HepG2 (cell line): ENCODE measurements around the gene ADAMTS14. TPM values are rescaled to one million over a fixed set of nuclear protein-coding genes. Genes with fewer than 3 reads are reported as not detected.
"Not testable (repeated sequence)": the region's sequence is repeated elsewhere in the genome, so short reads cannot be mapped to it uniquely, and the experiment has no call there.

Experiments
- ATAC-seq: fragments of 200-7000 bp; cut with Tn5 transposase; 3 replicates; pipeline ENCODE4 v1.9.1; 2020; ENCODE audit warnings: mild to moderate bottlenecking, moderate library complexity
- BruUV-seq: library from RNA; stranded (reverse); fragments of 400-500 nt; replicated peaks from 2 replicates; lab custom pipeline; 2021; lab: Mats Ljungman, UMichigan
- CTCF ChIA-PET: fragments of 300-600 bp; formaldehyde crosslinking; extraction: SDS; loops from one replicate; lab custom pipeline; 2021; ENCODE audit warnings: low total read pairs, inconsistent platforms, low intra/inter-chr PET ratio; lab: Yijun Ruan, JAX
- POLR2A ChIA-PET: fragments of 350-600 bp; sonication (Branson Sonifier 250); formaldehyde crosslinking; loops from one replicate; lab custom pipeline; 2020; ENCODE audit warnings: antibody characterized with exemption, inconsistent platforms; lab: Yijun Ruan, JAX
- DNase-seq: peaks from one replicate; pipeline ENCODE4 v3.0.0-alpha.2; 2015; ENCODE audit warnings: low spot score
- FAIRE-seq: peaks from 3 replicates; lab custom pipeline; 2011; peaks lifted over from hg19 to GRCh38; lab: Jason Lieb, UNC
- H2AFZ ChIP-seq: one replicate; pipeline ENCODE4 v1.6.1; 2011; ENCODE audit warnings: low read length, inconsistent platforms
- H3K27ac ChIP-seq: fragments of 300-600 bp; 3 replicates; pipeline ENCODE4 v1.8.0; 2011; ENCODE audit warnings: mixed run types, mild to moderate bottlenecking, mixed read lengths, low read length, inconsistent platforms; ENCODE audit not compliant: insufficient read depth; ENCODE audit errors: extremely low read length
- H3K27me3 ChIP-seq, 2 experiments: fragments of 200-600 bp in 1 of 2; 2 replicates in 1 of 2; 3 replicates in 1 of 2; pipeline versions ENCODE4 v1.6.0 to v1.8.0; 2011; ENCODE audit warnings: low read length in 2 of 2, mild to moderate bottlenecking in 2 of 2, moderate library complexity in 2 of 2, inconsistent platforms in 1 of 2; ENCODE audit not compliant: insufficient read depth in 2 of 2, control insufficient read depth in 1 of 2
- H3K36me3 ChIP-seq, 2 experiments: fragments of 200-600 bp in 1 of 2; replicated peaks in 1 of 2; 2 replicates in 1 of 2; 3 replicates in 1 of 2; pipeline versions ENCODE4 v1.5.1 to v1.8.0; 2011; ENCODE audit warnings: low read length in 2 of 2, inconsistent platforms in 1 of 2; ENCODE audit not compliant: insufficient read depth in 2 of 2, control insufficient read depth in 1 of 2
- H3K4me1 ChIP-seq: 2 replicates; pipeline ENCODE4 v1.5.1; 2012; ENCODE audit warnings: low read length, inconsistent platforms; ENCODE audit not compliant: insufficient read depth
- H3K4me2 ChIP-seq: 2 replicates; pipeline ENCODE4 v1.6.0; 2011; ENCODE audit warnings: low read depth, low read length, inconsistent platforms
- H3K4me3 ChIP-seq, 3 experiments: fragments of 200-600 bp in 1 of 3; sonication (generic), shearing (Covaris generic) in 1 of 3; replicated peaks in 1 of 3; 2 replicates each; pipeline ENCODE4 v1.5.1; 2011 to 2016; ENCODE audit warnings: low read length in 3 of 3, inconsistent platforms in 2 of 3, low read depth in 2 of 3, mild to moderate bottlenecking in 2 of 3, control low read depth in 1 of 3, mixed read lengths in 1 of 3; ENCODE audit not compliant: insufficient read depth in 1 of 3
- H3K79me2 ChIP-seq: one replicate; pipeline ENCODE4 v1.6.1; 2011; ENCODE audit warnings: low read length, inconsistent platforms; ENCODE audit not compliant: insufficient read depth
- H3K9ac ChIP-seq: 2 replicates; pipeline ENCODE4 v1.6.0; 2011; ENCODE audit warnings: mild to moderate bottlenecking, low read depth, low read length, inconsistent platforms; ENCODE audit not compliant: insufficient read depth
- H3K9me3 ChIP-seq: 2 replicates; pipeline ENCODE4 v1.5.1; 2012; ENCODE audit warnings: mild to moderate bottlenecking, low read length
- H4K20me1 ChIP-seq: 2 replicates; pipeline ENCODE4 v1.6.0; 2011; ENCODE audit warnings: inconsistent platforms, mild to moderate bottlenecking, low read length, moderate library complexity; ENCODE audit not compliant: insufficient read depth
- DPF2 ChIP-seq: sonication (generic); formaldehyde crosslinking; IDR thresholded peaks from 2 replicates; pipeline ENCODE4 v1.4.0; 2020; ENCODE audit warnings: mild to moderate bottlenecking, low read depth, missing genetic modification reagents, borderline replicate concordance
- ZNF253 ChIP-seq: sonication (generic); formaldehyde crosslinking; IDR thresholded peaks from 2 replicates; pipeline ENCODE4 v1.8.0; 2022; ENCODE audit warnings: mild to moderate bottlenecking, missing genetic modification reagents, borderline replicate concordance
- ZNF530 ChIP-seq: sonication (generic); formaldehyde crosslinking; IDR thresholded peaks from 2 replicates; pipeline ENCODE4 v1.5.0; 2020; ENCODE audit warnings: low read depth, mild to moderate bottlenecking, missing genetic modification reagents
- ZNF558 ChIP-seq: sonication (generic); formaldehyde crosslinking; IDR thresholded peaks from 2 replicates; pipeline ENCODE4 v1.9.0; 2022; ENCODE audit warnings: mild to moderate bottlenecking, missing genetic modification reagents, borderline replicate concordance
- WGBS: methylation state at CpG from one replicate; pipeline ENCODE4 v1.1.6; 2017; ENCODE audit warnings: low lambda C conversion rate; 5-methylcytosine and 5-hydroxymethylcytosine counted together
- in situ Hi-C: cut with HindIII; loops from 2 replicates; pipeline ENCODE4 v1.10.0; 2017; ENCODE audit warnings: low pct_unique_long_range_greater_than_20kb; ENCODE audit not compliant: extremely low pct_ligation_motif_present
- intact Hi-C: fragments of 100-400 bp; cut with micrococcal nuclease; formaldehyde crosslinking; loops from one replicate; pipeline ENCODE4 v1.10.0; 2022; ENCODE audit not compliant: unreplicated experiment
- polyA plus RNA-seq, 8 experiments: library from polyadenylated mRNA; depleted of rRNA in 3 of 8; stranded (reverse) in 7 of 8; unstranded in 1 of 8; fragments of >200 nt; fragmentation: Illumina TruSeq in 4 of 8; extraction: Trizol in 4 of 8; gene quantifications; 2 replicates each; pipeline versions ENCODE4 v1.2.1 to v1.2.3, GENCODE V29; 2011 to 2016; ENCODE audit warnings: low read depth in 4 of 8, missing spikeins in 1 of 8, mixed read lengths in 1 of 8; ENCODE audit not compliant: insufficient read depth in 1 of 8
- total RNA-seq, 5 experiments: library from RNA; depleted of rRNA; stranded (reverse); fragments of >200 nt; fragmentation: Illumina TruSeq; extraction: Trizol; gene quantifications; 2 replicates each; pipeline ENCODE4 v1.2.3, GENCODE V29; 2016; ENCODE audit warnings: low read depth in 1 of 5
- TF ChIP-seq, protein P1 (sequence below): sonication (generic); formaldehyde crosslinking; IDR thresholded peaks from 2 replicates; pipeline ENCODE4 v1.4.0; 2020; ENCODE audit warnings: mild to moderate bottlenecking, missing genetic modification reagents

The ADAMTS14 gene
- total and polyA plus RNA-seq, 2 of the 13 experiments (the other 11 are each of a cell fraction or from before 2014, with no cell fraction given): 0.04 to 0.07 TPM

DNA sequence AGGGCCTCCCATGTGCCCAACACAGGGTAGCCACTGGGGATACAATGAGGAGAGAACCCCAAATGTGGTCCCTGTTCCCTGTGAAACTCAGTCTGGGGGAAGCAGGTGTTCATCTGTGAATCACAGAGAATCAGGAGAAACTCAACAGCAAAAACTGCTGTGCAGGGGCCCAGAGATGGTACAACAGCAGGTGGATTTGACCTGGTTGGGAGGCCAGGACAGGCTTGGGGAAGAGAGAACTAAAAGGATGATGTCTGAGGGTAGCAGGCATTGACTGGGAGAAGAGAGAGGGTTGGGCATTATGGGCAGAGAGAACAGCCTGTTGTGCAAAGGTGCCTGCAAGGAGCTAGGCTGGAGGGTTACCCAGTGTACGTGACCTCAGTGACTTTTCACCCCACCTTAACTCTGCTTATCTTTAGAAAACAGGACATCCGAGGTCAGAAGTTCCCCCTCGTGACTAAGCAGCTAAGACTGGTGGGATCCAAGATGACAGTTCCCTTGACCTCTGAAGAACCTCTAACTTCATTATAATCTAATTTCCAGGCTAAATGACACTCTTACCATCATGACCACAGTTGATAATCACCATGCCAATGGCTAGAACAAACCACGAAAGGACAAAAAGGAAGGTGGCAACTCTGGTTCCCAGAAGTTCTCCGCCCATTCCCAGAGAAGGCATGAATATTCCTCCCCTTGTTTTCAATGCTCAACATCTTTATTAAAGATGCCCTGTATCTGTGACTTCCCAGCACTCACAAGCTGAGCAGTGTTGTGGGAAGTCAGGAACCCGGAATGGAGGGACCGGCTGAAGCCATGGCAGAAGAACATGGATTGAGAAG is 5.1 kb upstream of the ADAMTS14 start (continued):
- TF ChIP-seq, protein P1, sequence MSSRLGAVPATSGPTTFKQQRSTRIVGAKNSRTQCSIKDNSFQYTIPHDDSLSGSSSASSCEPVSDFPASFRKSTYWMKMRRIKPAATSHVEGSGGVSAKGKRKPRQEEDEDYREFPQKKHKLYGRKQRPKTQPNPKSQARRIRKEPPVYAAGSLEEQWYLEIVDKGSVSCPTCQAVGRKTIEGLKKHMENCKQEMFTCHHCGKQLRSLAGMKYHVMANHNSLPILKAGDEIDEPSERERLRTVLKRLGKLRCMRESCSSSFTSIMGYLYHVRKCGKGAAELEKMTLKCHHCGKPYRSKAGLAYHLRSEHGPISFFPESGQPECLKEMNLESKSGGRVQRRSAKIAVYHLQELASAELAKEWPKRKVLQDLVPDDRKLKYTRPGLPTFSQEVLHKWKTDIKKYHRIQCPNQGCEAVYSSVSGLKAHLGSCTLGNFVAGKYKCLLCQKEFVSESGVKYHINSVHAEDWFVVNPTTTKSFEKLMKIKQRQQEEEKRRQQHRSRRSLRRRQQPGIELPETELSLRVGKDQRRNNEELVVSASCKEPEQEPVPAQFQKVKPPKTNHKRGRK (CRISPR knock-in tag): no peak
- TF ChIP-seq ZNF530 (CRISPR knock-in tag): no peak

DNA sequence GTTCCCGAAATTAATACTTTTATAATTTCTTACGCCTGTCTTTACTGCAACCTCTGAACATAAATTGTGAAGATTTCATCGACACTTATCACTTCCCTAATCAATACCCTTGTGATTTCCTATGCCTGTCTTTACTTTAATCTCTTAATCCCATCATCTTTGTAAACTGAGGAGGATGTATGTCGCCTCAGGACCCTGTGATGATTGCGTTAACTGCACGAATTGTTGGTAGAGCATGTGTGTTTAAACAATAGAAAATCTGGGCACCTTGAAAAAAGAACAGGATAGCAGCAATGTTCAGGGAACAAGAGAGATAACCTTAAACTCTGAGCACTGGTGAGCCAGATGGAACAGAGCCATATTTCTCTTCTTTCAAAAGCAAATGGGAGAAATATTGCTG is 4.5 kb upstream of the ADAMTS14 start:
- H3K36me3 ChIP-seq, H3K9ac ChIP-seq, H3K27ac ChIP-seq, CTCF ChIA-PET, FAIRE-seq, ATAC-seq, H2AFZ ChIP-seq, H3K9me3 ChIP-seq, POLR2A ChIA-PET, in situ Hi-C loops, DNase-seq, intact Hi-C loops, H3K4me2 ChIP-seq, H3K79me2 ChIP-seq, H4K20me1 ChIP-seq, H3K4me1 ChIP-seq, H3K4me3 ChIP-seq, BruUV-seq: not testable (repeated sequence)
- peaks cover 3 to 19% of the 10 kb centered on the region in 2 experiments; a peak in 4 of 5 replicates for H3K27me3 ChIP-seq
- 36% methylated on average over 6 of the region's 6 CpGs for WGBS

DNA sequence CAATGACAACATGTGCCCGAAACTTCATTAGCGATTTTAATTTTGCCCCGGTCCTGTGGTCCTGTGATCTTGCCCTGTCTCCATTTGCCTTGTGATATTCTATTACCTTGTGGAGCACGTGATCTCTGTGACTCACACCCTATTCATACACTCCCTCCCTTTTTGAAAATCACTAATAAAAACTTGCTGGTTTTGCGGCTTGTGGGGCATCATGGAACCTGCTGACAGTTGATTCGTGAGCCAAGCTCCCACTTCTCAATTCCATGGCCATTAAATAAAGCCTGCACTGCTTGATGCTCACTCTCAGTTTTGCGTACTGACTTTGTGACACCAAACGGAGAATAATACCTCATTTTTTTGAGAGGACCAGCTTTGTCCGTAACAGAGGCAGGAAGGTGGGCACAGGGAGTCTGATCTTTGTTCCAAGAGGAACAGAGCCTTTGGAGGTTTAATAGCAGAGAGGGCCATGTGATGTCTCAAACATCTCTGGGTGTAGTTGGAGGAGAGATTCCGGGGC is 3.8 kb upstream of the ADAMTS14 start:
- TF ChIP-seq ZNF558 (CRISPR knock-in tag) (no peak), DPF2 (CRISPR knock-in tag) (no peak), ZNF253 (CRISPR knock-in tag) (no peak)
- TF ChIP-seq, all 625 proteins: peak for 0
- BruUV-seq: no TSS peak
- Histone ChIP-seq H3K27me3 (peaks cover 3 to 26% of the 10 kb centered on the region in 2 experiments; a peak in 4 of 5 replicates), H3K4me2 (no peak overlapping the region), H2AFZ (no peak overlapping the region), H3K9ac (no peak overlapping the region), H3K4me1 (no peaks in the 10 kb centered on the region), H3K79me2 (no peaks in the 10 kb centered on the region), H3K9me3 (no peaks in the 10 kb centered on the region), H3K36me3 (no peaks in the 10 kb centered on the region), H3K27ac (no peak overlapping the region), H3K4me3 (no peak overlapping the region), H4K20me1 (no peaks in the 10 kb centered on the region)
- POLR2A ChIA-PET: no interaction called here
- intact Hi-C loops: no loop called here
- CTCF ChIA-PET: no interaction called here
- WGBS: 49% methylated on average over 10 of the region's 10 CpGs
- no peak for FAIRE-seq
- in situ Hi-C loops: no loop called here
- no peak for DNase-seq
- ATAC-seq: no peak
